GM12865 (cell line): ENCODE data around the gene FOXP1.

Experiments
- DNase-seq: peaks from one replicate; pipeline ENCODE4 v3.0.0; 2010; ENCODE audit warnings: low read depth
- H3K4me3 ChIP-seq: 2 replicates; pipeline ENCODE4 v1.5.1; 2011; ENCODE audit warnings: mild to moderate bottlenecking, low read depth, low read length, control low read depth
- TF ChIP-seq, protein P1 (sequence below): IDR thresholded peaks from 2 replicates; pipeline ENCODE4 v1.5.1; 2011; ENCODE audit warnings: low read length, control low read depth, low read depth, inconsistent platforms; ENCODE audit not compliant: insufficient read depth; ENCODE audit errors: missing control alignments

FOXP1 gene

DNA sequence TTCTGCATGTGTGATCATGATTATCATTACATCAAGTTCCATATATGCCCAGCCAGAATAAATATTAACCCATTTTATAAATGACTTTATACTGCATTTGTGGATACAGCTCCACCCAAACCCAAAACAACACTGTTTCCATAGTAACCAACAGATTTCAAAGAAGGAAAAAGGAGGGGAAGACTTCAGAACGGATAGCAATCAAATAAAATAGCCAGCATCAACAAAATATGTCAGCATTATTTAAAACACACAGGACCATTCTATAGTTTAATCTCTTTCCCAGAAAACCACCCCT lies 114.4 kb downstream of the FOXP1 start:
- H3K4me3 ChIP-seq, result no peak overlapping the region
- no peak for DNase-seq
- TF ChIP-seq, protein P1, sequence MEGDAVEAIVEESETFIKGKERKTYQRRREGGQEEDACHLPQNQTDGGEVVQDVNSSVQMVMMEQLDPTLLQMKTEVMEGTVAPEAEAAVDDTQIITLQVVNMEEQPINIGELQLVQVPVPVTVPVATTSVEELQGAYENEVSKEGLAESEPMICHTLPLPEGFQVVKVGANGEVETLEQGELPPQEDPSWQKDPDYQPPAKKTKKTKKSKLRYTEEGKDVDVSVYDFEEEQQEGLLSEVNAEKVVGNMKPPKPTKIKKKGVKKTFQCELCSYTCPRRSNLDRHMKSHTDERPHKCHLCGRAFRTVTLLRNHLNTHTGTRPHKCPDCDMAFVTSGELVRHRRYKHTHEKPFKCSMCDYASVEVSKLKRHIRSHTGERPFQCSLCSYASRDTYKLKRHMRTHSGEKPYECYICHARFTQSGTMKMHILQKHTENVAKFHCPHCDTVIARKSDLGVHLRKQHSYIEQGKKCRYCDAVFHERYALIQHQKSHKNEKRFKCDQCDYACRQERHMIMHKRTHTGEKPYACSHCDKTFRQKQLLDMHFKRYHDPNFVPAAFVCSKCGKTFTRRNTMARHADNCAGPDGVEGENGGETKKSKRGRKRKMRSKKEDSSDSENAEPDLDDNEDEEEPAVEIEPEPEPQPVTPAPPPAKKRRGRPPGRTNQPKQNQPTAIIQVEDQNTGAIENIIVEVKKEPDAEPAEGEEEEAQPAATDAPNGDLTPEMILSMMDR, result no peak

- H3K4me3 ChIP-seq, result no peak overlapping the region
- no peak for DNase-seq
- TF ChIP-seq, protein P1, result no peak
These were observed 115.0 kb downstream of the FOXP1 start for GRCh38 chr3:71468311-71469137.

GRCh38 chr3:71466483-71466882 lies 117.0 kb downstream of the FOXP1 start:
- no peak overlapping the region for H3K4me3 ChIP-seq
- TF ChIP-seq, protein P1, result no peak
- no peak for DNase-seq

DNA sequence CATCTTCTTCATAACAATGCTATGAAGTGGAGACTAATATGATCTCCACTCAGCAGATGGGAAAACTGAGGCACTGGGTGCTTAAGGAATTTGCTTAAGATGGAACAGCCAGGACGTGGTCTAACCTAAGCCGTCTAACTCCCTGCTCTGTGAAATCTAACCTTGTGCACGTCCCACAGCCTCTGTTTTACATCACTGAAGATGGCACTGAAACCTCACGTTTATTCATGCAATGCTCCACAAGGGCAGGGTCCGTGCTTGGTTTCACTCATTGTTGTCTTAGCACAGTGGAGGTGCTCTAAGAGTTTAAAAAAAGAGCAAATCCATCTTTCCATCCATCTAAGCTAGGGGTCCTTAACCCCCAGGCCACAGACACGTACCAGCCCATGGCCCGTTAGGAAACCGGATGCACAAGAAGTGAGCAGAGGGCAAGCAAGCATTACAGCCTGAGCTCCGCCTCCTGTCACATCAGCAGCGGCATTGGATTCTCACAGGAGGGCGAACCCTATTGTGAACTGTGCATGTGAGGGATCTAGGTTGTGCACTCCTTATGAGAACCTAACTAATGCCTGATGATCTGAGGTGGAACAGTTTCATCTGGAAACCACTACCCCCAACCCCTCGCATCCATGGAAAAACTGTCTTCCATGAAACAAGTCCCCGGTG lies 118.0 kb downstream of the FOXP1 start:
- TF ChIP-seq, protein P1, result no peak
- H3K4me3 ChIP-seq, result no peak overlapping the region

DNA sequence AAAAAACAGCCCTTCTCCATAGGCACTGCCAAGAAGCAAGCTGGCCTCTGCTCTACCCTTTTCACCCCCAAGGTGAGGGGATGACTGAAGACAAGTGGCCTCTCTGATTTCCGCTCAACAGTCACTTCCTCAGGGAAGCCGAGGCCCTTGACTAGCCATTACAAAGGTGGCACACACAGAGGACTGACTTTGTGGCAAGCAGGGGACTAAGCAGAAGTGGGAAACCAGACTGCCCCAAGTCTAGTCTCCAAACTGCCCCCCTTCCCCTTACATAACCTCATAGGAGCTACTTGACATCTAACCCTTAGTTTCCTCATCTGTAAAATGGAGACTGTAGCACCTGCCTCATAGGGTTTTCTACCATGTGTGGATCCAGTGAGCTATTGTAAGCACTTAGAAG lies 118.9 kb downstream of the FOXP1 start:
- TF ChIP-seq, protein P1, result no peak
- H3K4me3 ChIP-seq, result no peak overlapping the region
- DNase-seq, result no peak

More for the DNA sequence above, 118.0 kb downstream of the FOXP1 start:
- DNase-seq, result no peak

DNA sequence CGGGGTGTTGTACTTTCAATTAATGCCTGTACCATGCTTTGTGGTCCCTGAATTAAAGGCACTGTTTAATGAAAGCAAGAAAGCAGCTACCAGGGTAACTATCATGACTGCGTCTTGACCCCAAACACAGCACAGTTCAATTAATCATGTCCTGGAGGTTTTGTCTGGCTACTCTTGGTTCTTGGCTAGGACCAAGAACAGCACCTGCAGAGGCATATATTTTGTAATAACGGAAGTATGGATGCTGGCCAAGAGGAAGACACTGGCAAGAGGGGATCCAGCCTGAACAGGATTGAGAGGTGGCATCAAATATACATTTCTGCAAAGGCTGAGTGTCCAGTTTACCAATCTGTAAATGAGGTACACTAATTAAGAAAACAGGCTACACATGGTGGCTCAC lies 119.9 kb downstream of the FOXP1 start:
- TF ChIP-seq, protein P1, result no peak
- DNase-seq, result no peak
- no peak overlapping the region for H3K4me3 ChIP-seq
